ENCODE measurements around the gene CTSL. TPM values are rescaled to one million over a fixed set of nuclear protein-coding genes. Genes with fewer than 3 reads are reported as not detected.

CTSL gene
- total RNA-seq, 1 donor from 2014 or later = 2.5 TPM

GRCh38 chr9:87685871-87686519 is 39.9 kb upstream of the CTSL start:
- intact Hi-C loops (cut with micrococcal nuclease) = no loop called here

DNA sequence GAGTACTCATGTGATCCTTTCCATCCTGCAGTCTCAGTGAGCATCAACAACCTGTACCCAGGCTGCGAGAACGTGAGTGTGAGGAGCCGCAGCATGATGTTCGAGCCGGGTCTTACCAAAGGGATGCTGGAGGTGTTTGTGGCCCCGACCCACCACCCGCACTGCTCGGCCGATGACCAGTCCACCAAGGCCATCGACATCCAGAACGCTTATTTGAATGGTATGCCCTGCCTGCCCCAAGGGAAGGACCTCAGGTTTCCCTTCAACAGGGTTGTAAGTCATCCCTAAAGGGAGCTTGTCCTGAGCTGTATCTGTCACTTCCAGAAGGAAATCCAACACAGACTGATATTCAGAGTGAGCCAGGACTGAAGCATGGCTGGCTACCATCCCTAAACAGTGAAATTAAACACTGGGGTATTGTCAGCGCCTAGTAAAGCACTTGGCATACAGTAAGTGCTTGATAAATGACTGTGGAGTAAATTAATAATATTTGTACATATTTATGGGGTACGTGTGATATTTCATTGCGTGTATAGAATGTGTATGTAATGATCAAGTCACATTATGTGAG is 39.3 kb upstream of the CTSL start:
- H3K9me3 Mint-ChIP-seq = no peaks in the 10 kb centered on the region
- intact Hi-C loops (cut with micrococcal nuclease) = no loop called here
- peaks cover 6% of the 10 kb centered on the region for H3K4me1 Mint-ChIP-seq (ENCODE audit: low read depth)
- H3K36me3 Mint-ChIP-seq (ENCODE audit: low read depth) = no peaks in the 10 kb centered on the region
- peaks cover 18% of the 10 kb centered on the region for H3K27me3 Mint-ChIP-seq (ENCODE audit: insufficient read depth)
- DNase-seq (ENCODE audit: low spot score) = no peak
- no peak overlapping the region for H3K4me3 Mint-ChIP-seq
- H3K27ac Mint-ChIP-seq = no peak overlapping the region

More at GRCh38 chr9:87685871-87686519, 39.9 kb upstream of the CTSL start:
- H3K4me3 Mint-ChIP-seq = no peak overlapping the region
- peaks cover 6% of the 10 kb centered on the region for H3K4me1 Mint-ChIP-seq (ENCODE audit: low read depth)
- no peaks in the 10 kb centered on the region for H3K36me3 Mint-ChIP-seq (ENCODE audit: low read depth)
- peaks cover 15% of the 10 kb centered on the region for H3K27me3 Mint-ChIP-seq (ENCODE audit: insufficient read depth)
- DNase-seq (ENCODE audit: low spot score) = no peak
- H3K9me3 Mint-ChIP-seq = no peaks in the 10 kb centered on the region
- H3K27ac Mint-ChIP-seq = no peak overlapping the region

DNA sequence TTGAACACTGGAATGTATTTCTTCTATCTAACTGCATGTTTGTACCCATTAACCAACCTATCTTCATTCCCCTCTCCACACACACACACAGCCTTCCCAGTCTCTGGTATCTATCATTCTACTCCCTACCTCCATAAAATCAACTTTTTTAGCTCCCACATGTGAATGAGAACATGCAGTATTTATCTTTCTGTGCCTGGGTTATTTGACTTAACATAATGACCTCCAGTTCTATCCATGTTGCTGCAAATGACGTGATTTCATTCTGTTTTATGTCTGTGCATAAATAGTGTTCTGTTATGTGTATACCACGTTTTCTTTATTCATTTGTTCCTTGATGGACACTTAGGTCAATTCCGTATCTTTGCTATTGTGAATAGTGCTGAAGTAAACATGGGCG is 38.7 kb upstream of the CTSL start:
- Mint-ChIP-seq H3K9me3 (no peaks in the 10 kb centered on the region), H3K4me1 (ENCODE audit: low read depth) (peaks cover 6% of the 10 kb centered on the region), H3K36me3 (ENCODE audit: low read depth) (no peaks in the 10 kb centered on the region), H3K4me3 (no peak overlapping the region), H3K27ac (no peak overlapping the region), H3K27me3 (ENCODE audit: insufficient read depth) (peaks cover 23% of the 10 kb centered on the region)
- no peak for DNase-seq (ENCODE audit: low spot score)
- intact Hi-C loops (cut with micrococcal nuclease) = no loop called here

GRCh38 chr9:87694236-87694755 is 31.6 kb upstream of the CTSL start:
- no peak for DNase-seq (ENCODE audit: low spot score)
- no peak overlapping the region for H3K27ac Mint-ChIP-seq
- no peaks in the 10 kb centered on the region for H3K36me3 Mint-ChIP-seq (ENCODE audit: low read depth)
- peaks cover 37% of the 10 kb centered on the region for H3K27me3 Mint-ChIP-seq (ENCODE audit: insufficient read depth)
- H3K4me3 Mint-ChIP-seq = no peak overlapping the region
- intact Hi-C loops (cut with micrococcal nuclease) = no loop called here
- no peaks in the 10 kb centered on the region for H3K4me1 Mint-ChIP-seq (ENCODE audit: low read depth)
- peaks cover 13% of the 10 kb centered on the region for H3K9me3 Mint-ChIP-seq

DNA sequence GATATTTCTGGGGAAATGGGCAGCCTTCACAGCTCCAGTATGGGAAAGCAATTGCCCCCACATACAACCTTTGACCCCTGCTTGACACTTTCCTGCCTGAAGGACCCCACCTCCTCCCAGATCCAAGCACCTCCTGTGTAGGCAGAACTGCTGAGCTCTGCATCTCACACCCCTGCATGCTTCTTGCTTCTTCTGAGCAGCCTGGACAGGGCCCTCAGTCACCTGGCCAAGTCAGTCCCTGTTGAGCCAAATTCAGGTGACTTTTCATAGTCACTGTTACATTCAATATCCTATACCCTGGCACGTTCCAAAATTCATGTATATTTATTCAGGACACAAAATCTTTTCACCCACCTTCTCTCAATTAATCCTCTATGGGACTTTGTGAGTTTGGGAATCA is 30.4 kb upstream of the CTSL start:
- Mint-ChIP-seq H3K9me3 (peaks cover 13% of the 10 kb centered on the region), H3K27ac (no peak overlapping the region), H3K36me3 (ENCODE audit: low read depth) (no peaks in the 10 kb centered on the region), H3K4me3 (no peak overlapping the region), H3K27me3 (ENCODE audit: insufficient read depth) (peaks cover 29% of the 10 kb centered on the region), H3K4me1 (ENCODE audit: low read depth) (no peaks in the 10 kb centered on the region)
- no peak for DNase-seq (ENCODE audit: low spot score)
- intact Hi-C loops (cut with micrococcal nuclease) = no loop called here

GRCh38 chr9:87696641-87697040 is 29.3 kb upstream of the CTSL start:
- intact Hi-C loops (cut with micrococcal nuclease) = no loop called here
- H3K27ac Mint-ChIP-seq = no peak overlapping the region
- no peaks in the 10 kb centered on the region for H3K36me3 Mint-ChIP-seq (ENCODE audit: low read depth)
- H3K4me3 Mint-ChIP-seq = no peak overlapping the region
- H3K9me3 Mint-ChIP-seq = peaks cover 13% of the 10 kb centered on the region
- no peaks in the 10 kb centered on the region for H3K4me1 Mint-ChIP-seq (ENCODE audit: low read depth)
- H3K27me3 Mint-ChIP-seq (ENCODE audit: insufficient read depth) = peaks cover 23% of the 10 kb centered on the region
- no peak for DNase-seq (ENCODE audit: low spot score)

- peaks cover 21% of the 10 kb centered on the region for H3K27me3 Mint-ChIP-seq (ENCODE audit: insufficient read depth)
- H3K4me3 Mint-ChIP-seq = no peak overlapping the region
- H3K27ac Mint-ChIP-seq = no peak overlapping the region
- H3K9me3 Mint-ChIP-seq = peaks cover 8% of the 10 kb centered on the region
- no peaks in the 10 kb centered on the region for H3K4me1 Mint-ChIP-seq (ENCODE audit: low read depth)
- intact Hi-C loops (cut with micrococcal nuclease) = no loop called here
- H3K36me3 Mint-ChIP-seq (ENCODE audit: low read depth) = no peaks in the 10 kb centered on the region
- DNase-seq (ENCODE audit: low spot score) = no peak
Measured at GRCh38 chr9:87698069-87698809, 27.7 kb upstream of the CTSL start.

DNA sequence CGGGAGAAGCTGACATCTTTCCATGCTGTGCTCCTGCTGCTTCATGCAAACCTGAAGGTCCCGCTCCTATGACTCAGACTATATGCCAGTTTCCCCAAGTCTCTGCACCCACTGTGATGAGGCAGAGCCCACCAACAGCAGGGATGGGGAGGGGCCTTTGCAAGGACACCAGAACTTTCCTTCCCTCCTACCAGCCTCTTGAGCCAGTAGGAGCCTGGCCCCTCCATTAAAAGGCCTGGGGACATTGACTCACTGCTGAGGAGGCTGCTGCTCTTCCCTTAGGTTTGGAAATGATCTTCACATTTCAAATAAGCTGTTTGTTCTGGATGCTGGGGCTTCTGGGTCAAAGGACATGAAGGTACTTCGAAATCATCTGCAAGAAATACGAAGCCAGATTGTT is 26.1 kb upstream of the CTSL start:
- no peaks in the 10 kb centered on the region for H3K9me3 Mint-ChIP-seq
- H3K27ac Mint-ChIP-seq = no peak overlapping the region
- intact Hi-C loops (cut with micrococcal nuclease) = no loop called here
- H3K4me1 Mint-ChIP-seq (ENCODE audit: low read depth) = no peaks in the 10 kb centered on the region
- H3K27me3 Mint-ChIP-seq (ENCODE audit: insufficient read depth) = peaks cover 23% of the 10 kb centered on the region
- H3K4me3 Mint-ChIP-seq = no peak overlapping the region
- H3K36me3 Mint-ChIP-seq (ENCODE audit: low read depth) = no peaks in the 10 kb centered on the region
- no peak for DNase-seq (ENCODE audit: low spot score)

- Mint-ChIP-seq H3K36me3 (ENCODE audit: low read depth) (no peaks in the 10 kb centered on the region), H3K4me1 (ENCODE audit: low read depth) (no peaks in the 10 kb centered on the region), H3K4me3 (no peak overlapping the region), H3K9me3 (no peaks in the 10 kb centered on the region), H3K27me3 (ENCODE audit: insufficient read depth) (peaks cover 30% of the 10 kb centered on the region), H3K27ac (no peak overlapping the region)
- DNase-seq (ENCODE audit: low spot score) = no peak
- intact Hi-C loops (cut with micrococcal nuclease) = no loop called here
Measured at GRCh38 chr9:87701491-87701890, 24.4 kb upstream of the CTSL start.

GRCh38 chr9:87701931-87702421 is 23.9 kb upstream of the CTSL start:
- Mint-ChIP-seq H3K4me1 (ENCODE audit: low read depth) (no peaks in the 10 kb centered on the region), H3K9me3 (no peaks in the 10 kb centered on the region), H3K4me3 (no peak overlapping the region), H3K27ac (no peak overlapping the region), H3K27me3 (ENCODE audit: insufficient read depth) (peaks cover 30% of the 10 kb centered on the region), H3K36me3 (ENCODE audit: low read depth) (no peaks in the 10 kb centered on the region)
- intact Hi-C loops (cut with micrococcal nuclease) = no loop called here
- no peak for DNase-seq (ENCODE audit: low spot score)

- Mint-ChIP-seq H3K27ac (no peak overlapping the region), H3K9me3 (no peaks in the 10 kb centered on the region), H3K4me3 (no peak overlapping the region), H3K27me3 (ENCODE audit: insufficient read depth) (peaks cover 29% of the 10 kb centered on the region), H3K4me1 (ENCODE audit: low read depth) (peaks cover 5% of the 10 kb centered on the region), H3K36me3 (ENCODE audit: low read depth) (no peaks in the 10 kb centered on the region)
- no peak for DNase-seq (ENCODE audit: low spot score)
- intact Hi-C loops (cut with micrococcal nuclease) = no loop called here
Measured at GRCh38 chr9:87702921-87703320, 23.0 kb upstream of the CTSL start.

GRCh38 chr9:87703636-87704276 is 22.2 kb upstream of the CTSL start:
- Mint-ChIP-seq H3K9me3 (no peaks in the 10 kb centered on the region), H3K4me3 (no peak overlapping the region), H3K27me3 (ENCODE audit: insufficient read depth) (peaks cover 32% of the 10 kb centered on the region), H3K27ac (no peak overlapping the region), H3K4me1 (ENCODE audit: low read depth) (peaks cover 10% of the 10 kb centered on the region), H3K36me3 (ENCODE audit: low read depth) (no peaks in the 10 kb centered on the region)
- intact Hi-C loops (cut with micrococcal nuclease) = no loop called here
- no peak for DNase-seq (ENCODE audit: low spot score)

GRCh38 chr9:87704342-87704741 is 21.6 kb upstream of the CTSL start:
- no peaks in the 10 kb centered on the region for H3K9me3 Mint-ChIP-seq
- intact Hi-C loops (cut with micrococcal nuclease) = no loop called here

More at GRCh38 chr9:87704342-87704741, 21.6 kb upstream of the CTSL start:
- H3K36me3 Mint-ChIP-seq (ENCODE audit: low read depth) = no peaks in the 10 kb centered on the region
- no peak overlapping the region for H3K27ac Mint-ChIP-seq
- H3K4me3 Mint-ChIP-seq = no peak overlapping the region
- DNase-seq (ENCODE audit: low spot score) = no peak
- H3K27me3 Mint-ChIP-seq (ENCODE audit: insufficient read depth) = peaks cover 36% of the 10 kb centered on the region
- peaks cover 16% of the 10 kb centered on the region for H3K4me1 Mint-ChIP-seq (ENCODE audit: low read depth)
